Erythroblast (primary cell): Measurements from ENCODE around the gene PPP1R8.
"Not testable (repeated sequence)": the region's sequence is repeated elsewhere in the genome, so short reads cannot be mapped to it uniquely, and the experiment has no call there.

ENCODE experiments used
- GATA1 ChIP-seq: IDR thresholded peaks from 2 replicates; pipeline ENCODE4 v1.6.1; 2011; ENCODE audit warnings: low read depth, mild to moderate bottlenecking, control low read depth, low read length, moderate library complexity
- POLR2A ChIP-seq: IDR thresholded peaks from 2 replicates; pipeline ENCODE4 v1.6.1; 2011; ENCODE audit warnings: mild to moderate bottlenecking, low read length

- not testable (repeated sequence) for TF ChIP-seq GATA1, POLR2A
Measured at GRCh38 chr1:27871076-27871475, 40.5 kb downstream of the PPP1R8 start.
